HL-60 (cell line): ENCODE results near the gene ATP1B1.

Experiments
- POLR2AphosphoS5 ChIP-seq: IDR thresholded peaks from 2 replicates; pipeline ENCODE4 v1.6.1; 2012; ENCODE audit warnings: low read depth
- TF ChIP-seq, protein P1 (sequence below): IDR thresholded peaks from one replicate; pipeline ENCODE4 v1.5.1; 2011; ENCODE audit warnings: low read length, control low read depth, inconsistent platforms; ENCODE audit not compliant: insufficient read depth
- TF ChIP-seq, protein P2 (sequence below): IDR thresholded peaks from 2 replicates; pipeline ENCODE4 v1.6.1; 2012; ENCODE audit warnings: low read depth; ENCODE audit not compliant: insufficient replicate concordance

DNA sequence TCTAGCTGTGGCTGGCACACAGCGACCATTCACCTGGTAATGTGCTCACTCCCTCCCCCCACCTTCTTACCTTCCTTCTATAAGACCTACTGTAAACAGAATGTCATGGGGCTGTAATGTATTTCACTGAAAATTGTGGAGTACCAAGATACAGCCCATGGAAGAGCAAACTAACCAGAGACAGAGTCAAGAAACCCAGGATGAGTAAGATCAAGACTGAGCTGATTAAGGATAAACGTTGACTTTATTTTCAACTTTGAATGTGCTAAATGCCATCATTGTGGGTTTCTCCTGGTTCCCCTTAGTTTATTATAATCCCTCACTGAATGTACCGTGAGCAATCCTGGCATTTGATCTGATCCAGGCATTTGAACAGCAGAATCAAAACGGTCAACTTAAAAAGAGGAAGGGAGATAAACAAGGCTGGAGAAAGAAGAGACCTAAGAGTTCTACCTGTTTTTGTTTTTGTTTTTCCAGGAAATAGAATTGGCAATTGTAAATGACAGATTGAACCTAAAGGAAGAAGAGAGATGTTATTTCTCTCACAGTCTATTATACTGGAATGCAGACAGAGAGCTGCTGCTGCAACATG is 16.1 kb upstream of the ATP1B1 start:
- TF ChIP-seq, protein P1, sequence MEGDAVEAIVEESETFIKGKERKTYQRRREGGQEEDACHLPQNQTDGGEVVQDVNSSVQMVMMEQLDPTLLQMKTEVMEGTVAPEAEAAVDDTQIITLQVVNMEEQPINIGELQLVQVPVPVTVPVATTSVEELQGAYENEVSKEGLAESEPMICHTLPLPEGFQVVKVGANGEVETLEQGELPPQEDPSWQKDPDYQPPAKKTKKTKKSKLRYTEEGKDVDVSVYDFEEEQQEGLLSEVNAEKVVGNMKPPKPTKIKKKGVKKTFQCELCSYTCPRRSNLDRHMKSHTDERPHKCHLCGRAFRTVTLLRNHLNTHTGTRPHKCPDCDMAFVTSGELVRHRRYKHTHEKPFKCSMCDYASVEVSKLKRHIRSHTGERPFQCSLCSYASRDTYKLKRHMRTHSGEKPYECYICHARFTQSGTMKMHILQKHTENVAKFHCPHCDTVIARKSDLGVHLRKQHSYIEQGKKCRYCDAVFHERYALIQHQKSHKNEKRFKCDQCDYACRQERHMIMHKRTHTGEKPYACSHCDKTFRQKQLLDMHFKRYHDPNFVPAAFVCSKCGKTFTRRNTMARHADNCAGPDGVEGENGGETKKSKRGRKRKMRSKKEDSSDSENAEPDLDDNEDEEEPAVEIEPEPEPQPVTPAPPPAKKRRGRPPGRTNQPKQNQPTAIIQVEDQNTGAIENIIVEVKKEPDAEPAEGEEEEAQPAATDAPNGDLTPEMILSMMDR, result no peak
- no peak for TF ChIP-seq POLR2AphosphoS5
- TF ChIP-seq, protein P2, sequence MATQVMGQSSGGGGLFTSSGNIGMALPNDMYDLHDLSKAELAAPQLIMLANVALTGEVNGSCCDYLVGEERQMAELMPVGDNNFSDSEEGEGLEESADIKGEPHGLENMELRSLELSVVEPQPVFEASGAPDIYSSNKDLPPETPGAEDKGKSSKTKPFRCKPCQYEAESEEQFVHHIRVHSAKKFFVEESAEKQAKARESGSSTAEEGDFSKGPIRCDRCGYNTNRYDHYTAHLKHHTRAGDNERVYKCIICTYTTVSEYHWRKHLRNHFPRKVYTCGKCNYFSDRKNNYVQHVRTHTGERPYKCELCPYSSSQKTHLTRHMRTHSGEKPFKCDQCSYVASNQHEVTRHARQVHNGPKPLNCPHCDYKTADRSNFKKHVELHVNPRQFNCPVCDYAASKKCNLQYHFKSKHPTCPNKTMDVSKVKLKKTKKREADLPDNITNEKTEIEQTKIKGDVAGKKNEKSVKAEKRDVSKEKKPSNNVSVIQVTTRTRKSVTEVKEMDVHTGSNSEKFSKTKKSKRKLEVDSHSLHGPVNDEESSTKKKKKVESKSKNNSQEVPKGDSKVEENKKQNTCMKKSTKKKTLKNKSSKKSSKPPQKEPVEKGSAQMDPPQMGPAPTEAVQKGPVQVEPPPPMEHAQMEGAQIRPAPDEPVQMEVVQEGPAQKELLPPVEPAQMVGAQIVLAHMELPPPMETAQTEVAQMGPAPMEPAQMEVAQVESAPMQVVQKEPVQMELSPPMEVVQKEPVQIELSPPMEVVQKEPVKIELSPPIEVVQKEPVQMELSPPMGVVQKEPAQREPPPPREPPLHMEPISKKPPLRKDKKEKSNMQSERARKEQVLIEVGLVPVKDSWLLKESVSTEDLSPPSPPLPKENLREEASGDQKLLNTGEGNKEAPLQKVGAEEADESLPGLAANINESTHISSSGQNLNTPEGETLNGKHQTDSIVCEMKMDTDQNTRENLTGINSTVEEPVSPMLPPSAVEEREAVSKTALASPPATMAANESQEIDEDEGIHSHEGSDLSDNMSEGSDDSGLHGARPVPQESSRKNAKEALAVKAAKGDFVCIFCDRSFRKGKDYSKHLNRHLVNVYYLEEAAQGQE, result no peak
